NT2/D1 (cell line): ENCODE measurements around the gene HS6ST3.

Experiments used
- YY1 ChIP-seq: IDR thresholded peaks from 2 replicates; pipeline ENCODE4 v1.6.1; 2011; ENCODE audit not compliant: insufficient read length, insufficient read depth
- ZNF274 ChIP-seq: IDR thresholded peaks from 2 replicates; pipeline ENCODE4 v1.6.1; 2011; ENCODE audit warnings: mild to moderate bottlenecking, low read depth, low read length

GRCh38 chr13:96072392-96072791 is 17.5 kb upstream of the HS6ST3 start:
- TF ChIP-seq YY1, result no peak
- no peak for TF ChIP-seq ZNF274
